DMS 273 treated with DMSO at 0.1 percent for 48 hours (cell line): ENCODE data around the gene RESF1.

Experiments
- DNase-seq: peaks from one replicate; lab custom pipeline; 2025; lab: John Stamatoyannopoulos, UW

Gene RESF1

GRCh38 chr12:31958569-31959160, 550 bp upstream of the RESF1 start:
- no peak for DNase-seq

DNA sequence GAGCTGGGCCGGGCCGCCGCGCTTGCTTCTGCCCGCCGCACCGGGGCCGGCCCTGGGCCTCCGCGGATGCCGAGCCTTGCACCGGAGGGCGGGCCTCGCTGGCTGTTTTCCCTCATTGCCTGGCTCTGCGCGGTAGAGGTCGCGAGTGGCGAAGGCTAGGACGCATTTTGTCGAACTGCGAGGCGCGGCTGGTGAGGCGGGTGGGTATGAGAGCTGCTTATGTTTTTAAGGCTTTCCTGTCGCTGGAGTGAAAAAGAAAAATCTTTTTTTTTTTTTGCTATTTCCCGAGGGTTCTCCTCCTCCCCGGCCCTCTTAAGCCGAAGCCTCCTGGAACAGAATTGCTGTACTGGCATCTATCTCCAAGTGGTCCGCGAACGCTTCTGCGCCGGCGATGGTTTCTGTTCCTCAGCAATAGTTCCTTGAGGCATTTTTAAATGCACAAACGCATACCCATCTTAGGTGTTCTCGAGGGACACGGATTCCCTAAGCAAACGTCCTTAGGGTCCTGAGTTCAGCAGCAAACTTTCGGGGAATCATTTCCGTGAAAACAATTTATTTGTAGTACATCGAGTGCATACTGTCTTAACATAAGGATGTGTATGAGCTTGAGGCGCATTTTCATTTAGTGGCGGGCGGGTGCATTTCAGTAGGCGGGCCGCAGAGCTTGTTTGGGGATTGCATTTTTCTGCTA, 631 bp downstream of the RESF1 start:
- DNase-seq, result peak; percentile 3

- DNase-seq, result no peak
Measured at GRCh38 chr12:31961137-31961536, 1.9 kb downstream of the RESF1 start.

DNA sequence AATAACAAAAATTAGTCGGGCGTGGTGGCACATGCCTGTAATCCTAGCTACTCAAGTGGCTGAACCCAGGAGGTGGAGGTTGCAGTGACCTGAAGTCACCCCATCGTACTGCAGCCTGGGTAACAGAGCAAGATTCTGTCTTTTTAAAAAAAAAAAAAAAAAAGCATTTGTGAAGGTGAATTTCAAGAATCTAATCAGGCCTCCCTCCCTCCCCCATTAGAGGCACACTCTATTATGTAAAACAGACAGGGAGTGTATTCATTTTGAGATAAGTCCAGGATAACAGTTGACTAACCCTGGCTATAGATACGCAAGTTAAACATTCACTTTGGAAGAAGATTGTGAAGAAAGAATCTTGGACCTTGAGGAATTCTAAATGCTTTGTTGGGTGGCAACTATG, 2.9 kb downstream of the RESF1 start:
- DNase-seq, result no peak

GRCh38 chr12:31964280-31964679, 5.1 kb downstream of the RESF1 start:
- no peak for DNase-seq

GRCh38 chr12:31965090-31965489, 5.9 kb downstream of the RESF1 start:
- no peak for DNase-seq

GRCh38 chr12:31966558-31967205, 7.5 kb downstream of the RESF1 start:
- no peak for DNase-seq

GRCh38 chr12:31967539-31967938, 8.3 kb downstream of the RESF1 start:
- no peak for DNase-seq

- no peak for DNase-seq
Measured at GRCh38 chr12:31970199-31970598, 11.0 kb downstream of the RESF1 start.

GRCh38 chr12:31973818-31974217, 14.6 kb downstream of the RESF1 start:
- DNase-seq, result no peak

DNA sequence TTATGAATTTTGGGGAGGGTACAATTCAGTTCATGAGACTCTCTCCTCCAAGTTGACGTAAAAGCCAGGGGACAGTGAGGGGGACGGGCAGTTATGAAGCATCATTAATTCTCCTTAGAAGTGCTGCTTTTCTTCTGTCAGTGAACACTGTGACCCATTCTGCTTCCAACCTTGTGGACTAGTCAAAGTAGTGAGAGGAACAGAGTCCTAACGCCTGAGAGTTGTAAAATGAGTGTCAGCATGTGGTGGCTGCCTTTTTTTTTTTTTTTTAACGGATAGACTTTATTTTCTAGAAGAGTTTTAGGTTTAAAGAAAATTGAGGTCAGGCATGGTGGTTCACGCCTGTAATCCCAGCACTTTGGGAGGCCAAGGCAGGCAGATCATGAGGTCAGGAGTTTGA, 15.5 kb downstream of the RESF1 start:
- no peak for DNase-seq

DNA sequence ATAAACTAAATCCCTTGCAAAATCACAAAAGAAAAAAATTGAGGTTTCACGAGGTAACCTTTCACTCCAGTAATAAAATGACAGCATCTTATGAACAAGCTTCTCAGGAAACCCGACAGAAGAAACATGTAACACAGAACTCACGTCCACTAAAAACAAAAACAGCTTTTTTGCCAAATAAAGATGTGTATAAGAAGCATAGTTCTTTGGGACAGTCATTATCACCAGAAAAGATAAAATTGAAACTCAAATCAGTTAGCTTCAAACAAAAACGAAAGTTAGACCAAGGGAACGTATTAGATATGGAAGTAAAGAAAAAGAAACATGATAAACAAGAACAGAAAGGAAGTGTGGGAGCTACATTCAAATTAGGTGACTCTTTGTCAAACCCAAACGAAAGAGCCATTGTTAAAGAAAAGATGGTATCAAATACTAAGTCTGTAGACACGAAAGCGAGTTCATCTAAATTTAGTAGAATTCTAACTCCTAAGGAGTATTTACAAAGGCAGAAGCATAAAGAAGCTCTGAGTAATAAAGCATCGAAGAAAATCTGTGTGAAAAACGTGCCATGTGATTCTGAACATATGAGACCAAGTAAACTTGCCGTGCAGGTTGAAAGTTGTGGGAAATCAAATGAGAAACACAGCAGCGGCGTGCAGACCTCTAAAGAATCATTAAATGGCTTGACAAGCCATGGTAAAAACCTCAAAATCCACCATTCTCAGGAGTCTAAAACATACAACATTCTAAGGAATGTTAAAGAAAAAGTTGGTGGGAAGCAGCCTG, 25.8 kb downstream of the RESF1 start:
- DNase-seq, result no peak

DNA sequence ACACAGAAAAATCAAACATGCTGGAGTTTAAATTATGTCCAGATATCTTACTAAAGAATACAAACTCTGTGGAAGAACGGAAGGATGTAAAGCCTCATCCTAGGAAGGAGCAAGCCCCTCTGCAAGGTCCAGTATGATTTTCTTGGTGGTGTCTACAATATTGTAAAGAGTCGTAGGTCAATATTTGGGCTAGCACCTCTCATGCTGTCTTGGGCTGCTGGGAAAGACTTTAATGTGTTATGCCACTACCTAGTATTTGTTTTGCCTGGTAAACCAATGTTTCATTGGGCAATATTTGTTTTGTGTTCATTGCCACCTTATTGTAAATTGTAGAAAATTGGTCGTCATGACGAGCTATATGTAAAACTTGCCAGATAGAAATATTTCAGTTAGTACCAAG, 26.6 kb downstream of the RESF1 start:
- no peak for DNase-seq

- no peak for DNase-seq
Measured at GRCh38 chr12:31989571-31990362, 30.6 kb downstream of the RESF1 start.

DNA sequence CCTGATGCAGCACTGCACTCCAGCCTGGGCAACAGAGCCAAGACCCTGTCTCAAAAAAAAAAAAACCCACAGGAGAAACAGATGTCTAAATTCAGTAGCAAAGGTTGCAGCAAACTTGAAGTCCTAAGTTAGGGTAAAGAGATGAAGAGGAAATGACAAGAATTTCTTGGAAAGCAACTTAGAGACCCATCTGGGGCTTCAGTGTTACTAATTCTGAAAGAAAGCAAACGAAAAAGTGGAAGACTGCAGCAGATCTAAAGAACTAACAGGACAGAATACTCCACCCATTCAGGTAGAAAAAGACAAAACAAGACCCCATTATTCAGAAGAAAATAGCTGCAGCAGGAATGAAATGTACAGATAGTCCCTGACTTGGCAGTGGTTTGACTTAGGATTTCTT, 31.9 kb downstream of the RESF1 start:
- DNase-seq, result no peak

GRCh38 chr12:31991815-31992214, 32.6 kb downstream of the RESF1 start:
- DNase-seq, result no peak

- DNase-seq, result no peak
Measured at GRCh38 chr12:31999692-32000091, 40.5 kb downstream of the RESF1 start.

GRCh38 chr12:32000373-32001005, 41.3 kb downstream of the RESF1 start:
- no peak for DNase-seq

GRCh38 chr12:32002848-32003493, 43.8 kb downstream of the RESF1 start:
- DNase-seq, result no peak

- no peak for DNase-seq
Measured at GRCh38 chr12:32003654-32004053, 44.4 kb downstream of the RESF1 start.
